K562 (cell line): ENCODE measurements around the gene ARHGEF38. TPM values are rescaled to one million over a fixed set of nuclear protein-coding genes. Genes with fewer than 3 reads are reported as not detected.

Experiments used
- ATAC-seq: fragments of 200-7000 bp; cut with Tn5 transposase; 3 replicates; pipeline ENCODE4 v1.9.1; 2020; ENCODE audit warnings: moderate library complexity
- BruUV-seq: library from RNA; stranded (reverse); fragments of 400-500 nt; replicated peaks from 2 replicates; lab custom pipeline; 2021; lab: Mats Ljungman, UMichigan
- CTCF ChIA-PET: fragments of 300-600 bp; formaldehyde crosslinking; extraction: SDS; loops from one replicate; lab custom pipeline; 2021; ENCODE audit warnings: low intra/inter-chr PET ratio; lab: Yijun Ruan, JAX
- POLR2A ChIA-PET: fragments of 300-600, 350-650 bp; sonication (Branson Sonifier 250); formaldehyde crosslinking; extraction: SDS; loops from one replicate; lab custom pipeline; 2021; ENCODE audit warnings: antibody characterized with exemption, inconsistent platforms; lab: Yijun Ruan, JAX
- DNase-seq, 4 experiments: peaks; one replicate each; pipeline versions ENCODE4 v3.0.0 to v3.0.0-alpha.2; 2011 to 2018; ENCODE audit warnings: low spot score in 3 of 4, mixed read lengths in 3 of 4; ENCODE audit errors: extremely low read depth in 1 of 4
- FAIRE-seq: peaks from 2 replicates; lab custom pipeline; 2011; peaks lifted over from hg19 to GRCh38; lab: Jason Lieb, UNC
- H2AFZ ChIP-seq: 2 replicates; pipeline ENCODE4 v1.6.0; 2011; ENCODE audit warnings: low read depth, low read length, control low read depth, inconsistent platforms
- H3K27ac ChIP-seq: fragments of 200-600 bp; 3 replicates; pipeline ENCODE4 v1.8.0; 2011; ENCODE audit warnings: low read depth, mild to moderate bottlenecking, control low read depth, inconsistent platforms, low read length, moderate library complexity, mixed read lengths; ENCODE audit errors: extremely low read depth
- H3K27me3 ChIP-seq, 2 experiments: fragments of 300-600 bp in 1 of 2; 2 replicates in 1 of 2; 3 replicates in 1 of 2; pipeline versions ENCODE4 v1.6.0 to v1.8.0; 2011; ENCODE audit warnings: inconsistent platforms in 2 of 2, low read length in 2 of 2, mild to moderate bottlenecking in 1 of 2, mixed read lengths in 1 of 2, moderate library complexity in 1 of 2; ENCODE audit not compliant: control insufficient read depth in 2 of 2, insufficient read depth in 2 of 2
- H3K36me3 ChIP-seq: fragments of 300-600 bp; 3 replicates; pipeline ENCODE4 v1.8.0; 2011; ENCODE audit warnings: mild to moderate bottlenecking, low read length, inconsistent platforms; ENCODE audit not compliant: control insufficient read depth, insufficient read depth
- H3K4me1 ChIP-seq, 2 experiments: fragments of 200-600 bp in 1 of 2; replicated peaks in 1 of 2; 2 replicates in 1 of 2; 3 replicates in 1 of 2; pipeline versions ENCODE4 v1.5.1 to v1.8.0; 2011; ENCODE audit warnings: inconsistent platforms in 2 of 2, low read length in 2 of 2, mild to moderate bottlenecking in 1 of 2, mixed read lengths in 1 of 2, moderate library complexity in 1 of 2; ENCODE audit not compliant: control insufficient read depth in 2 of 2, insufficient read depth in 2 of 2
- H3K4me2 ChIP-seq: 2 replicates; pipeline ENCODE4 v1.6.1; 2011; ENCODE audit warnings: low read length, control low read depth, inconsistent platforms, mixed read lengths; ENCODE audit not compliant: insufficient read depth
- H3K4me3 ChIP-seq: fragments of 200-600 bp; sonication (generic), shearing (Covaris generic); 2 replicates; pipeline ENCODE4 v1.5.1; 2016; ENCODE audit warnings: control low read depth, inconsistent platforms
- H3K79me2 ChIP-seq: fragments of 200-600 bp; 3 replicates; pipeline ENCODE4 v1.8.0; 2011; ENCODE audit warnings: low read length, inconsistent platforms; ENCODE audit not compliant: control insufficient read depth, insufficient read depth
- H3K9ac ChIP-seq, 2 experiments: 2 replicates each; pipeline versions ENCODE4 v1.6.0 to v1.6.1; 2011; ENCODE audit warnings: low read depth in 2 of 2, low read length in 2 of 2, control low read depth in 1 of 2, inconsistent platforms in 1 of 2, mild to moderate bottlenecking in 1 of 2, mixed read lengths in 1 of 2; ENCODE audit not compliant: insufficient read depth in 1 of 2
- H3K9me1 ChIP-seq: one replicate; pipeline ENCODE4 v1.6.0; 2011; ENCODE audit warnings: inconsistent platforms, mild to moderate bottlenecking, low read length, moderate library complexity; ENCODE audit not compliant: control insufficient read depth, insufficient read depth
- H3K9me3 ChIP-seq: replicated peaks from 2 replicates; pipeline ENCODE4 v1.5.1; 2011; ENCODE audit warnings: low read depth, low read length, inconsistent platforms; ENCODE audit not compliant: control insufficient read depth, insufficient read depth
- H4K20me1 ChIP-seq: replicated peaks from 2 replicates; pipeline ENCODE4 v1.6.1; 2011; ENCODE audit warnings: low read length, inconsistent platforms, mixed read lengths; ENCODE audit not compliant: control insufficient read depth, insufficient read depth
- CREB3L1 ChIP-seq: fragments of 450-650 bp; IDR thresholded peaks from 2 replicates; pipeline ENCODE4 v1.6.1; 2014; ENCODE audit warnings: low read depth, mild to moderate bottlenecking, moderate library complexity, borderline replicate concordance
- DLX4 ChIP-seq: fragments of 250-450 bp; sonication (Bioruptor Pico); IDR thresholded peaks from 2 replicates; pipeline ENCODE4 v1.6.1; 2021; ENCODE audit warnings: mild to moderate bottlenecking
- ETV6 ChIP-seq, 3 experiments: fragments of 150-350 bp in 1 of 3; sonication (generic) in 1 of 3; formaldehyde crosslinking in 1 of 3; IDR thresholded peaks; 2 replicates each; pipeline versions ENCODE4 v1.6.1 to v1.8.0; 2014 to 2022; ENCODE audit warnings: borderline replicate concordance in 2 of 3, low read depth in 2 of 3, antibody characterized with exemption in 1 of 3, low read length in 1 of 3, mild to moderate bottlenecking in 1 of 3, missing genetic modification reagents in 1 of 3
- GATAD2A ChIP-seq: fragments of 450-650 bp; IDR thresholded peaks from 2 replicates; pipeline ENCODE4 v1.6.1; 2017
- MCM5 ChIP-seq: fragments of 450-650 bp; IDR thresholded peaks from 2 replicates; pipeline ENCODE4 v1.6.1; 2016; ENCODE audit warnings: low read depth
- PHB ChIP-seq: fragments of 250-450 bp; sonication (Bioruptor Pico); IDR thresholded peaks from 2 replicates; pipeline ENCODE4 v1.5.0; 2021
- RBM22 ChIP-seq: fragments of 200-400 bp; formaldehyde crosslinking; IDR thresholded peaks from 2 replicates; pipeline ENCODE4 v1.6.1; 2018; ENCODE audit warnings: low read length, low read depth; ENCODE audit not compliant: poor library complexity, severe bottlenecking
- SAP30 ChIP-seq: fragments of 200-600 bp; sonication (generic); IDR thresholded peaks from 2 replicates; pipeline ENCODE4 v1.6.1; 2012; ENCODE audit warnings: borderline replicate concordance, low read depth, mild to moderate bottlenecking, moderate library complexity, low read length, control low read depth, inconsistent platforms; ENCODE audit not compliant: insufficient read depth, poor library complexity, severe bottlenecking
- THRB ChIP-seq: fragments of 450-650 bp; formaldehyde crosslinking; conservative IDR thresholded peaks from 2 replicates; pipeline ENCODE4 v1.4.0; 2022; ENCODE audit warnings: mild to moderate bottlenecking, missing genetic modification characterization
- ZMIZ1 ChIP-seq, 2 experiments: fragments of 150-350 bp in 1 of 2; IDR thresholded peaks; 2 replicates each; pipeline ENCODE4 v1.6.1; 2012 to 2016; ENCODE audit warnings: low read depth in 2 of 2, low read length in 2 of 2, mild to moderate bottlenecking in 1 of 2, moderate library complexity in 1 of 2
- ZSCAN29 ChIP-seq: fragments of 450-650 bp; IDR thresholded peaks from 2 replicates; pipeline ENCODE4 v1.6.1; 2017
- WGBS: fragments of 100-300 bp; shearing (Covaris generic); methylation state at CpG from one replicate; pipeline ENCODE4 v1.1.6; 2016; ENCODE audit warnings: low coverage, mixed read lengths; ENCODE audit not compliant: insufficient coverage; ENCODE audit errors: missing lambda C conversion rate; 5-methylcytosine and 5-hydroxymethylcytosine counted together
- in situ Hi-C: fragments of 300-500 bp; cut with MboI; formaldehyde crosslinking; loops from 4 replicates; pipeline ENCODE4 v1.15.0; 2018; ENCODE audit warnings: inconsistent platforms, mixed read lengths
- intact Hi-C: fragments of 100-400 bp; cut with micrococcal nuclease; formaldehyde crosslinking; loops from 2 replicates; pipeline ENCODE4 v1.14.2; 2022
- polyA plus RNA-seq, 8 experiments: library from polyadenylated mRNA; depleted of rRNA in 4 of 8; stranded (reverse) in 5 of 8; unstranded in 3 of 8; fragments of >200 nt; fragmentation: Nextera tagmentation in 2 of 8; fragmentation: Illumina TruSeq in 1 of 8; extraction: Ambion mirVana in 2 of 8; extraction: Trizol in 1 of 8; gene quantifications; 2 replicates each; pipeline versions ENCODE4 v1.2.1 to v1.2.3, GENCODE V29; 2011 to 2014; ENCODE audit warnings: inconsistent platforms in 1 of 8, missing spikeins in 1 of 8
- total RNA-seq, 7 experiments: library from RNA; depleted of rRNA in 6 of 7; stranded (reverse); fragments of >200 nt in 6 of 7; fragmentation: Illumina TruSeq in 2 of 7; extraction: Trizol in 2 of 7; gene quantifications; 2 replicates each; pipeline versions ENCODE4 v1.2.1 to v1.2.3, GENCODE V29; 2011 to 2021; ENCODE audit warnings: low replicate concordance in 1 of 7

Gene ARHGEF38
- total and polyA plus RNA-seq, 9 of the 15 experiments (the other 6 are each of a cell fraction or from before 2014, with no cell fraction given), result 0.17 TPM; not detected in 8

- Histone ChIP-seq H3K9ac (no peak overlapping the region), H4K20me1 (no peaks in the 10 kb centered on the region), H3K79me2 (no peaks in the 10 kb centered on the region), H2AFZ (no peak overlapping the region), H3K4me2 (no peak overlapping the region), H3K27ac (no peak overlapping the region), H3K4me3 (no peak overlapping the region), H3K9me1 (no peaks in the 10 kb centered on the region), H3K36me3 (no peaks in the 10 kb centered on the region), H3K4me1 (no peaks in the 10 kb centered on the region), H3K9me3 (no peaks in the 10 kb centered on the region), H3K27me3 (no peaks in the 10 kb centered on the region)
- FAIRE-seq, result no peak
- intact Hi-C loops (no loop called here), in situ Hi-C loops (no loop called here)
- TF ChIP-seq CREB3L1 (no peak), ETV6 (IDR thresholded peaks at IDR 0.05; ENCODE audit: borderline replicate concordance in 1 of 2, low read depth in 2 of 2, low read length in 1 of 2) (no peak), ETV6 (CRISPR knock-in tag; IDR thresholded peaks at IDR 0.05; ENCODE audit: borderline replicate concordance) (no peak), RBM22 (no peak), ZSCAN29 (no peak), PHB (CRISPR knock-in tag) (no peak), THRB (CRISPR knock-in tag) (no peak), DLX4 (no peak), GATAD2A (no peak), SAP30 (no peak), MCM5 (no peak), ZMIZ1 (IDR thresholded peaks at IDR 0.05; ENCODE audit: low read depth in 2 of 2, low read length in 2 of 2) (no peak)
- CTCF ChIA-PET, result no interaction called here
- DNase-seq, result no peak
- no TSS peak for BruUV-seq
- ATAC-seq, result no peak
- POLR2A ChIA-PET, result no interaction called here
- WGBS, result 0% methylated on average over 3 of the region's 3 CpGs
Measured at GRCh38 chr4:105633241-105633640, 80.8 kb downstream of the ARHGEF38 start.
